Epithelial cell of esophagus (primary cell): ENCODE data around the gene MDGA2.

Source experiments
- DNase-seq: peaks from one replicate; pipeline ENCODE4 v3.0.0; 2010; ENCODE audit warnings: low read depth
- H3K4me3 ChIP-seq: 2 replicates; pipeline ENCODE4 v1.5.1; 2011; ENCODE audit warnings: mild to moderate bottlenecking, low read length, control low read depth
- CTCF ChIP-seq: IDR thresholded peaks from 2 replicates; pipeline ENCODE4 v1.5.1; 2011; ENCODE audit warnings: low read depth, mild to moderate bottlenecking, low read length, control low read depth, inconsistent platforms; ENCODE audit not compliant: insufficient read depth; ENCODE audit errors: missing control alignments

The MDGA2 gene

GRCh38 chr14:47509957-47510356 lies 165.4 kb downstream of the MDGA2 start:
- TF ChIP-seq CTCF, result no peak
- DNase-seq, result no peak
- H3K4me3 ChIP-seq, result no peak overlapping the region

- TF ChIP-seq CTCF, result no peak
- DNase-seq, result no peak
- no peak overlapping the region for H3K4me3 ChIP-seq
Observed at GRCh38 chr14:47507861-47508260, 167.5 kb downstream of the MDGA2 start.

GRCh38 chr14:47500369-47500768 lies 175.0 kb downstream of the MDGA2 start:
- no peak overlapping the region for H3K4me3 ChIP-seq
- no peak for DNase-seq
- TF ChIP-seq CTCF, result no peak

- DNase-seq, result no peak
- no peak overlapping the region for H3K4me3 ChIP-seq
- TF ChIP-seq CTCF, result no peak
Observed at GRCh38 chr14:47490766-47491165, 184.6 kb downstream of the MDGA2 start.

- H3K4me3 ChIP-seq, result no peak overlapping the region
- no peak for DNase-seq
- no peak for TF ChIP-seq CTCF
Observed at GRCh38 chr14:47490353-47490752, 185.1 kb downstream of the MDGA2 start.

- TF ChIP-seq CTCF, result no peak
- no peak for DNase-seq
- no peak overlapping the region for H3K4me3 ChIP-seq
Observed at GRCh38 chr14:47485421-47485820, 190.0 kb downstream of the MDGA2 start.

- no peak overlapping the region for H3K4me3 ChIP-seq
- DNase-seq, result no peak
- TF ChIP-seq CTCF, result no peak
Observed at GRCh38 chr14:47483449-47483848, 192.0 kb downstream of the MDGA2 start.
